Activated T-cell treated with anti-CD3 and anti-CD28 coated beads, Interleukin-2, amount 50 U/mL, for 72 hours (primary cell): ENCODE measurements around the gene AP1B1. TPM values are rescaled to one million over a fixed set of nuclear protein-coding genes. Genes with fewer than 3 reads are reported as not detected.

Source experiments
- total RNA-seq, 2 donors: library from RNA; stranded (reverse); gene quantifications; one replicate each; pipeline ENCODE4 v1.2.3, GENCODE V29; 2022

The AP1B1 gene
- total RNA-seq, 2 donors from 2014 or later: 57.9 to 59.8 TPM

Other genes with a start within 250 kb of the AP1B1 start
- gene EMID1, start 182.7 kb downstream of the AP1B1 start, total RNA-seq: under 1 TPM in 1 of 2 donors, not detected in 1; 0.14 TPM
- 10 to 100 TPM; 22.4 to 29.4 TPM for gene RHBDD3, start 120.6 kb downstream of the AP1B1 start, total RNA-seq
- 100 to 1,000 TPM; 279 to 285 TPM for gene EWSR1, start 120.3 kb downstream of the AP1B1 start, total RNA-seq
- under 1 TPM; 0.41 to 0.79 TPM for gene GAS2L1, start 81.9 kb downstream of the AP1B1 start, total RNA-seq
- gene RASL10A, start 72.9 kb downstream of the AP1B1 start, total RNA-seq: under 1 TPM in 1 of 2 donors, not detected in 1; 0.84 TPM
- gene RFPL1, start 50.0 kb upstream of the AP1B1 start, total RNA-seq: not detected
- gene NEFH, start 91.6 kb upstream of the AP1B1 start, total RNA-seq: 1 to 10 TPM; 1.6 to 1.7 TPM
- 10 to 100 TPM; 55.1 to 73.9 TPM for gene THOC5, start 165.2 kb upstream of the AP1B1 start, total RNA-seq
- 10 to 100 TPM; 69.0 to 87.0 TPM for gene NIPSNAP1, start 192.5 kb upstream of the AP1B1 start, total RNA-seq
- gene NF2, start 215.1 kb upstream of the AP1B1 start, total RNA-seq: 10 to 100 TPM; 33.7 to 35.5 TPM